ENCODE measurements around the gene COX7A2L.

Gene COX7A2L

DNA sequence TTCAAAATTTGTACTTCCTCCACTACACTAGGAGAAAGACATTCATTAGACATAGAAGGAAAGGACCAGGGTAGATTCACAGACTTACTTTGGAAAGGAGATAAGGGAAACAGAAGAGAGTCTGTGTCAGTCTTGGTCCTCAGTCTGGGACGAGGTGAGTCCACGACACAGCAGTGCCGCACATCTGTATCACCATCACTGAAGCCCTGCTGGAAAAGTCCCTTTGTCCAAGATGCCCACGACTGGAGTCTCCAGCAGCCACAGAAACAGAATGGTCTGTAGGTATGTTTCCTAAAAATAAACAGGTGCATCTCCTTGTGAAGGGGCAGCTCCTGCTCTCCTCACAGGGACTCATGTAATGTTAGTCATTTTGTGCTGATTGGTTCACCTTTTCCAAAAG, 27.4 kb downstream of the COX7A2L start:
- no peaks in the 10 kb centered on the region for H3K4me1 ChIP-seq (ENCODE audit: control insufficient read depth, insufficient read depth, low read length)
- WGBS, 2 experiments = 97 to 99% methylated on average over 4 of the region's 4 CpGs
- H3K36me3 ChIP-seq (ENCODE audit: control insufficient read depth, insufficient read depth, low read length) = peaks cover 32% of the 10 kb centered on the region
- no peaks in the 10 kb centered on the region for H3K9me3 ChIP-seq (ENCODE audit: control insufficient read depth, low read length)
- no peak overlapping the region for H3K27ac ChIP-seq (ENCODE audit: insufficient read depth, low read depth, low read length, poor library complexity, severe bottlenecking)
- H3K4me3 ChIP-seq (ENCODE audit: insufficient read depth, low read depth, low read length) = no peak overlapping the region
- no peaks in the 10 kb centered on the region for H3K27me3 ChIP-seq (ENCODE audit: control insufficient read depth, insufficient read depth, low read length, poor library complexity, severe bottlenecking)

DNA sequence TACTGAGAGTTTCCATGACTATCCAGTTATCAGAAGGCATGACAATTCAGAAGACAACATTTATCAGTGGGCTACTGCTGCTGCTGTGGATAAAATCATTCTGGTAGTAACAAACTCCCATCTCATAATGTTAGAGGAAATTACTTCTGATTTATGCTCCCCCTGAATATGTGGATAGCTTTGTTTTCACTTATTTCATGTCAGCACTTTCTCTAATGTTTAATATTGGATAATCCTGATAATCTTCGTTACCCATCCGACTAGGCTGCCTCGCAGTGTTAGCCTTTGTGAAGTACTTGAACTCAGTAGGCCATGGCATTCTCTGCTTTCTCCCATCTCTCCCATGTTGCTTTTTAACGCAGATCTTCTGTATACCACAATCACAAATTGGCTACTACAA, 28.4 kb downstream of the COX7A2L start:
- Histone ChIP-seq H3K27ac (ENCODE audit: insufficient read depth, low read depth, low read length, poor library complexity, severe bottlenecking) (no peak overlapping the region), H3K27me3 (ENCODE audit: control insufficient read depth, insufficient read depth, low read length, poor library complexity, severe bottlenecking) (no peaks in the 10 kb centered on the region), H3K9me3 (ENCODE audit: control insufficient read depth, low read length) (no peaks in the 10 kb centered on the region), H3K4me3 (ENCODE audit: insufficient read depth, low read depth, low read length) (no peak overlapping the region), H3K36me3 (ENCODE audit: control insufficient read depth, insufficient read depth, low read length) (peaks cover 24% of the 10 kb centered on the region), H3K4me1 (ENCODE audit: control insufficient read depth, insufficient read depth, low read length) (no peaks in the 10 kb centered on the region)
- 97 to 98% methylated on average over 4 of the region's 4 CpGs for WGBS, 2 experiments

DNA sequence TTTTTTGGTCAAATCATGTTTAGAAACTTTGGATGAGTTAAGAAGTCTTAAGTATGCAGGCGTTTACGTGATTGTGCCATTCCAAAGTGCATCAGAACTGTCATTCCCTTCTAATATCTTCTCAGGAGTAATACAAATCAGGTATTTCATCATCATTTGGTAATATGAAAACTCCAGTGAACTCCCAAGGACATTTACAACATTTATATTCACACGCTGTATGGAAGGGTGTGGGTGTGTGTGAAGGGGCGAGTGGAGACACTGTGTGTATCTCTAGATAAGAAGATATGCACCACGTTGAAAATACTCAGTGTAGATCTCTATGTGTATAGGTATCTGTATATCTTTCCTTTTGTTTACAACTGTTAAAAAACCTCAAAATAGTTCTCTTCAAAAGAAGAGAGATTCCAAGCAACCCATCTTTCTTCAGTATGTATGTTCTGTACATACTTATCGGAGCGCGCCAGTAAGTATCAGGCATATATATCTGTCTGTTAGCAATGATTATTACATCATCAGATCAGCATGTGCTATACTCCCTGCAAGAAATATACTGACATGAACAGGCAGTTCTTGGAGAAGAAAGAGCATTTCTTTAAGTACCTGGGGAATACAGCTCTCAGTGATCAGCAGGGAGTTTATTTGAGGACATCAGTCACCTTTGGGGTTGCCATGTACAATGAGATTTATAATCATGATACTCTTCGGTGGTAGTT, 29.3 kb downstream of the COX7A2L start:
- H3K27me3 ChIP-seq (ENCODE audit: control insufficient read depth, insufficient read depth, low read length, poor library complexity, severe bottlenecking) = no peaks in the 10 kb centered on the region
- no peak overlapping the region for H3K27ac ChIP-seq (ENCODE audit: insufficient read depth, low read depth, low read length, poor library complexity, severe bottlenecking)

DNA sequence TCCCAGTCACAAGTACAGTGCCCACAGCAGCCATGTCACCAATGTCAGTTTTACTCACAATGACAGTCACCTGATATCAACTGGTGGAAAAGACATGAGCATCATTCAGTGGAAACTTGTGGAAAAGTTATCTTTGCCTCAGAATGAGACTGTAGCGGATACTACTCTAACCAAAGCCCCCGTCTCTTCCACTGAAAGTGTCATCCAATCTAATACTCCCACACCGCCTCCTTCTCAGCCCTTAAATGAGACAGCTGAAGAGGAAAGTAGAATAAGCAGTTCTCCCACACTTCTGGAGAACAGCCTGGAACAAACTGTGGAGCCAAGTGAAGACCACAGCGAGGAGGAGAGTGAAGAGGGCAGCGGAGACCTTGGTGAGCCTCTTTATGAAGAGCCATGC, 31.3 kb downstream of the COX7A2L start:
- 96% methylated on average over 5 of the region's 5 CpGs for WGBS, 2 experiments
- no peak overlapping the region for H3K27ac ChIP-seq (ENCODE audit: insufficient read depth, low read depth, low read length, poor library complexity, severe bottlenecking)
- H3K9me3 ChIP-seq (ENCODE audit: control insufficient read depth, low read length) = no peaks in the 10 kb centered on the region
- no peaks in the 10 kb centered on the region for H3K27me3 ChIP-seq (ENCODE audit: control insufficient read depth, insufficient read depth, low read length, poor library complexity, severe bottlenecking)
- H3K36me3 ChIP-seq (ENCODE audit: control insufficient read depth, insufficient read depth, low read length) = peaks cover 35% of the 10 kb centered on the region
- H3K4me3 ChIP-seq (ENCODE audit: insufficient read depth, low read depth, low read length) = no peak overlapping the region
- H3K4me1 ChIP-seq (ENCODE audit: control insufficient read depth, insufficient read depth, low read length) = no peaks in the 10 kb centered on the region

More for the DNA sequence above, 29.3 kb downstream of the COX7A2L start:
- H3K4me1 ChIP-seq (ENCODE audit: control insufficient read depth, insufficient read depth, low read length) = no peaks in the 10 kb centered on the region
- WGBS, 2 experiments = 96 to 97% methylated on average over 8 to 9 of the region's 9 CpGs
- H3K9me3 ChIP-seq (ENCODE audit: control insufficient read depth, low read length) = no peaks in the 10 kb centered on the region
- no peak overlapping the region for H3K4me3 ChIP-seq (ENCODE audit: insufficient read depth, low read depth, low read length)
- H3K36me3 ChIP-seq (ENCODE audit: control insufficient read depth, insufficient read depth, low read length) = peaks cover 24% of the 10 kb centered on the region

DNA sequence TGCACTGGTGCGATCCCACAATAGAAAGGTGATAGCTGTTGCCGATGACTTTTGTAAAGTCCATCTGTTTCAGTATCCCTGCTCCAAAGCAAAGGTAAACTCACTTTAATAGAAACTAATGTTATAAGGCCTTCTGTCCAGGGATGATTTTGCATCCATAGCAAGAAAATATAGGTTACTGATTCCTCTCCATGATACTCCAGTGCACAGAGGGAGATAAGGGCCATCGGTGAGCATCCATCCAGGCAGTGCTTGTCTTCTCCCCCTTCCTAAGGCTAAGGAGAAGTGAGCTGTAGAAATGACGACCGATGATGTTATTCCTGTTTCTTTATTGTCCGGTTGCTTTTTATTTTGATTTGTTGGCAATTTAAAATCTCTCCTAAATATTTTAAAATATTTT, 32.1 kb downstream of the COX7A2L start:
- H3K4me1 ChIP-seq (ENCODE audit: control insufficient read depth, insufficient read depth, low read length) = no peaks in the 10 kb centered on the region
- WGBS, 2 experiments = 89 to 90% methylated on average over 5 of the region's 6 CpGs
- H3K27ac ChIP-seq (ENCODE audit: insufficient read depth, low read depth, low read length, poor library complexity, severe bottlenecking) = no peak overlapping the region
- no peaks in the 10 kb centered on the region for H3K27me3 ChIP-seq (ENCODE audit: control insufficient read depth, insufficient read depth, low read length, poor library complexity, severe bottlenecking)
- H3K4me3 ChIP-seq (ENCODE audit: insufficient read depth, low read depth, low read length) = no peak overlapping the region
- no peaks in the 10 kb centered on the region for H3K9me3 ChIP-seq (ENCODE audit: control insufficient read depth, low read length)
- peaks cover 35% of the 10 kb centered on the region for H3K36me3 ChIP-seq (ENCODE audit: control insufficient read depth, insufficient read depth, low read length)

DNA sequence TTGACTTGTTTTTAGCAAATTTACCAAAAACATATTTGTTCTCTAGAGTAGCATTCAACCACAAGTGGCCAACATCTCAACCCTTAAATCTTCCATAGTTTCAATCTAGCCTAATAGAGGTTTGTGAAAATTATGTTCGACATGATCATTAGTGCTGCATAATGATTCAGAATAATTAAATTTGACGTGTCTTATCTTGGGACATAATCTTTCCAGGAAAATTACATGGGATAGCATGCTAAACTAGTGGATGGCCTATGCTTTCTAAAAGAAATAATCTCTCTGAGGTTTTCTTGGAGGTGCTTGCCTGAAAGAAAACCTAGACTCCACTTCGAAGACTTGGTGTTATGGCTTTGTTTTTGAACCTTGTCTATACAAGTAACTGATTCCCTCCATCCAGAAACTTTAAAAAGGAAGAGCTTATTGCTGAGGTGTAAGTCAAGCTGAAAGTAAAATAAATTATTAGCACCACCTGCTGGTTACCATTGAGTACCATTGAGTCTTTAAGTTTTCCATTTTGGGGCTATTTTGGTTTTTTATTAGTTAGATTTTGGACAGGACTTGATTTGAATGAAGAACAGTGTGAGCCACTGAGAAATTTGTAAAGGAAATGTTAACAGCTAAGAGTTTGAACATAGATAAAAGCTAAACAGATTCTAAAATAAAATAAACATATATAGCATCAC, 32.7 kb downstream of the COX7A2L start:
- Histone ChIP-seq H3K4me1 (ENCODE audit: control insufficient read depth, insufficient read depth, low read length) (no peaks in the 10 kb centered on the region), H3K4me3 (ENCODE audit: insufficient read depth, low read depth, low read length) (no peak overlapping the region), H3K36me3 (ENCODE audit: control insufficient read depth, insufficient read depth, low read length) (peaks cover 28% of the 10 kb centered on the region), H3K9me3 (ENCODE audit: control insufficient read depth, low read length) (no peaks in the 10 kb centered on the region), H3K27ac (ENCODE audit: insufficient read depth, low read depth, low read length, poor library complexity, severe bottlenecking) (no peak overlapping the region), H3K27me3 (ENCODE audit: control insufficient read depth, insufficient read depth, low read length, poor library complexity, severe bottlenecking) (no peaks in the 10 kb centered on the region)
- WGBS, 2 experiments = 79 to 87% methylated on average over 3 of the region's 3 CpGs

DNA sequence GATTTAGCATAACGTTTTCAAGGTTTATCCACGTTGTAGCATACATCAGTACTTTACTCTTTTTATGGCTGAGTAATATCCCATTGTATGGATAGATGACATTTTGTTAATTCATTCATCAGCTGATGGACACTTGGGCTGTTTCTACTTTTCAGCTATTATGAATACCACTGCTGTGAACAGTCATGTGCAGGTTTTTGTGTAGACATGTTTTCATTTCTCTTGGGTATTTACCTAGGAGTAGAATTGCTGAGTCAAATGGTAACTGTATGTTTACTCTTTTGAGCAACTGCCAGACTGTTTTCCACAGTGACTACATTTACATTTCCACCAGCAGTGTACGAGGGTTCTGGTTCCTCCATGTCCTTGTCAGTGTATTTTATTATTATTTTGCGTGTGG, 33.9 kb downstream of the COX7A2L start:
- Histone ChIP-seq H3K27me3 (ENCODE audit: control insufficient read depth, insufficient read depth, low read length, poor library complexity, severe bottlenecking) (no peaks in the 10 kb centered on the region), H3K27ac (ENCODE audit: insufficient read depth, low read depth, low read length, poor library complexity, severe bottlenecking) (no peak overlapping the region), H3K36me3 (ENCODE audit: control insufficient read depth, insufficient read depth, low read length) (peaks cover 24% of the 10 kb centered on the region), H3K9me3 (ENCODE audit: control insufficient read depth, low read length) (no peaks in the 10 kb centered on the region), H3K4me1 (ENCODE audit: control insufficient read depth, insufficient read depth, low read length) (no peaks in the 10 kb centered on the region), H3K4me3 (ENCODE audit: insufficient read depth, low read depth, low read length) (no peak overlapping the region)
- WGBS, 2 experiments = 95 to 100% methylated on average over 1 to 4 of the region's 4 CpGs

DNA sequence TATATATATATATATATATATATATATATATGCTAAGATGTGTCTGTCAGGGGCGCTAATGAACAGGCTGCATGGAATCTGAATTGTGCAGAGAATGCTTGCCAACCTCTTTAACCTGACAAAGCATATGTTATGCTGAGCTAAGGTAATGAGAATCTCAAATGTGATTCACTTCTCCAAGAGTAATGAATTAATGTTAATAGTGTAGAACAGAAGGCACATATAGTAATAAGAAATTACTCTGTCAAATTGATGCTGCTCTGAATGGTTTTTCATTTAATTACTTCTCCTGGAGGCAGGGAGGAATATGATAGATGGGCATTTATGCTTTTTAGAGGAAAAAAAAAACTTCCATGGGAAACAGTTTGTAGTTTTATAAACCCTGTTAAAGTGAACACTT, 35.4 kb downstream of the COX7A2L start:
- H3K27me3 ChIP-seq (ENCODE audit: control insufficient read depth, insufficient read depth, low read length, poor library complexity, severe bottlenecking) = no peaks in the 10 kb centered on the region
- WGBS, 2 experiments = 100% methylated on average over 1 of the region's 1 CpG; no CpG with 5 or more reads in 1 of the 2 experiments
- H3K27ac ChIP-seq (ENCODE audit: insufficient read depth, low read depth, low read length, poor library complexity, severe bottlenecking) = no peak overlapping the region
- H3K36me3 ChIP-seq (ENCODE audit: control insufficient read depth, insufficient read depth, low read length) = peaks cover 26% of the 10 kb centered on the region
- H3K4me1 ChIP-seq (ENCODE audit: control insufficient read depth, insufficient read depth, low read length) = no peaks in the 10 kb centered on the region
- H3K9me3 ChIP-seq (ENCODE audit: control insufficient read depth, low read length) = no peaks in the 10 kb centered on the region
- H3K4me3 ChIP-seq (ENCODE audit: insufficient read depth, low read depth, low read length) = no peak overlapping the region

DNA sequence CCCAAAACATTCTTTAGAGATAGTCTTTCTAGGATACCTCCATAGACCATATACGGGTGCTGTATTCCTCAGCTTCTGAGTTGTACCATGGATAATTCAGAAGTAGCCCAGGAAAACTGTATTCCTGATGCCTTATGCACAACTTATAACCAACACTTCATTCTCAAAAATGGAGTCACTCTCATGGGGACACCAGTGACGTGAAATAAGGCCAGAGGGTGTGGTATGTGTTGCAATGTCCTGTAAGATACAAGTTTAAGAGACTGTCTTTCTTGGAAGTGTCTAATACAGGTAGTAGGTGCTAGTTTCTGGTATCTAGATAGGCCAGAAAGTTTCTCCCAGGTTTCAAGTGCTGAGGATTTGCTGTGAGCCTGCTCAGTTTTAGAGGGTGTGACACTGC, 36.1 kb downstream of the COX7A2L start:
- Histone ChIP-seq H3K27ac (ENCODE audit: insufficient read depth, low read depth, low read length, poor library complexity, severe bottlenecking) (no peak overlapping the region), H3K36me3 (ENCODE audit: control insufficient read depth, insufficient read depth, low read length) (peaks cover 28% of the 10 kb centered on the region), H3K9me3 (ENCODE audit: control insufficient read depth, low read length) (no peaks in the 10 kb centered on the region), H3K4me1 (ENCODE audit: control insufficient read depth, insufficient read depth, low read length) (no peaks in the 10 kb centered on the region), H3K4me3 (ENCODE audit: insufficient read depth, low read depth, low read length) (no peak overlapping the region), H3K27me3 (ENCODE audit: control insufficient read depth, insufficient read depth, low read length, poor library complexity, severe bottlenecking) (no peaks in the 10 kb centered on the region)
- 90 to 97% methylated on average over 2 of the region's 2 CpGs for WGBS, 2 experiments

DNA sequence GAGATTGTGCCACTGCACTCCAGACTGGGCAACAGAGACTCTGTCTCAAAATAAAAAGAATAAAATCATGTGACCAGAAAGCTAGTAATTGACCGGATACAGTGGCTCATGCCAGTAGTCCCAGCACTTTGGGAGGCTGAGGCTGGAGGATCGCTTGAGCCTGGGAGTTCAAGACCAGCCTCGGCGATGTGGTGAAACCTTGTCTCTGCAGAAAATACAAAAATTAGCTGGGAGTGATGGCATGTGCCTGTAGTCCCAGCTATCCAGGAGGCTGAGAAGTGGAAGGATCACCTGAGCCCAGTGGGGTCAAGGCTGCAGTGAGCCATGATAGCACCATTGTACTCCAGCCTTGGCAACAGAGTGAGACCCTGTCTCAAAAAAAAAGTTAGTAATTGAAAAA, 36.8 kb downstream of the COX7A2L start:
- Histone ChIP-seq H3K9me3 (ENCODE audit: control insufficient read depth, low read length) (no peaks in the 10 kb centered on the region), H3K27ac (ENCODE audit: insufficient read depth, low read depth, low read length, poor library complexity, severe bottlenecking) (no peak overlapping the region), H3K27me3 (ENCODE audit: control insufficient read depth, insufficient read depth, low read length, poor library complexity, severe bottlenecking) (no peaks in the 10 kb centered on the region), H3K4me1 (ENCODE audit: control insufficient read depth, insufficient read depth, low read length) (no peaks in the 10 kb centered on the region), H3K4me3 (ENCODE audit: insufficient read depth, low read depth, low read length) (no peak overlapping the region), H3K36me3 (ENCODE audit: control insufficient read depth, insufficient read depth, low read length) (peaks cover 24% of the 10 kb centered on the region)
- WGBS, 2 experiments = 91 to 97% methylated on average over 4 of the region's 4 CpGs

All from ectodermal cell (in vitro differentiated cells).